Natural killer cell (primary cell): ENCODE data around the gene MYLK3. TPM values are rescaled to one million over a fixed set of nuclear protein-coding genes. Genes with fewer than 3 reads are reported as not detected.

Source experiments
- ATAC-seq, 3 donors: fragments of 150-1000 bp in 2 of 3; fragments of 200-7000 bp in 1 of 3; cut with Tn5 transposase; 1 replicate in 1 of 3; 2 replicates in 2 of 3; pipeline ENCODE4 v1.10.0; 2021; ENCODE audit warnings: mild to moderate bottlenecking in 2 of 3, moderate library complexity in 2 of 3
- DNase-seq, 2 donors: peaks; one replicate each; pipeline versions ENCODE4 v3.0.0 to v3.0.0-alpha.2; 2013 to 2021; ENCODE audit warnings: mixed read lengths in 1 of 2
- H3K27ac ChIP-seq: one replicate; pipeline ENCODE4 v1.5.1; 2013; ENCODE audit warnings: mild to moderate bottlenecking, low read length
- H3K27me3 ChIP-seq: one replicate; pipeline ENCODE4 v1.6.1; 2013; ENCODE audit warnings: low read length; ENCODE audit not compliant: control insufficient read depth, insufficient read depth
- H3K36me3 ChIP-seq: one replicate; pipeline ENCODE4 v1.6.1; 2013; ENCODE audit warnings: low read length; ENCODE audit not compliant: control insufficient read depth, insufficient read depth
- H3K4me1 ChIP-seq: one replicate; pipeline ENCODE4 v1.6.1; 2013; ENCODE audit warnings: low read length; ENCODE audit not compliant: control insufficient read depth, insufficient read depth
- H3K4me3 ChIP-seq: one replicate; pipeline ENCODE4 v1.5.1; 2013; ENCODE audit warnings: low read length
- H3K9me3 ChIP-seq: one replicate; pipeline ENCODE4 v1.6.1; 2013; ENCODE audit warnings: low read length; ENCODE audit not compliant: control insufficient read depth, insufficient read depth
- H3K27ac Mint-ChIP-seq, 2 donors: one replicate each; pipeline ENCODE4 v1.8.0; 2022; ENCODE audit warnings: mild to moderate bottlenecking in 2 of 2, mixed read lengths in 2 of 2, moderate library complexity in 1 of 2
- H3K27me3 Mint-ChIP-seq, 2 donors: one replicate each; pipeline ENCODE4 v1.8.0; 2022; ENCODE audit warnings: low read depth in 2 of 2, mixed read lengths in 2 of 2
- H3K36me3 Mint-ChIP-seq: one replicate; pipeline ENCODE4 v1.8.0; 2022; ENCODE audit warnings: mixed read lengths
- H3K4me1 Mint-ChIP-seq, 2 donors: one replicate each; pipeline ENCODE4 v1.8.0; 2022; ENCODE audit warnings: mixed read lengths in 2 of 2
- H3K4me3 Mint-ChIP-seq: one replicate; pipeline ENCODE4 v1.8.0; 2022; ENCODE audit warnings: mild to moderate bottlenecking, moderate library complexity, mixed read lengths
- H3K9me3 Mint-ChIP-seq, 2 donors: one replicate each; pipeline ENCODE4 v1.8.0; 2022; ENCODE audit warnings: mixed read lengths in 2 of 2
- WGBS: methylation state at CpG from one replicate; pipeline ENCODE4 v1.1.7; 2013; ENCODE audit warnings: missing lambda C conversion rate; ENCODE audit not compliant: insufficient coverage; 5-methylcytosine and 5-hydroxymethylcytosine counted together
- intact Hi-C: fragments of 100-400 bp; cut with micrococcal nuclease; formaldehyde crosslinking; loops from one replicate; pipeline ENCODE4 v1.14.2; 2022
- total RNA-seq, 4 donors: library from RNA; stranded (reverse); fragments of 120-200 nt in 1 of 4; gene quantifications; one replicate each; pipeline versions ENCODE4 v1.2.3 to v1.2.4, GENCODE V29; 2013 to 2022
- TF ChIP-seq, protein P1 (sequence below): fragments of 200-600 bp; IDR thresholded peaks from one replicate; pipeline ENCODE4 v1.8.0; 2022; ENCODE audit warnings: antibody characterized with exemption

MYLK3 gene
- total RNA-seq: under 1 TPM in 2 of 3 donors, not detected in 1; 0.42 to 0.73 TPM
- total RNA-seq (2013): 0.16 TPM

DNA sequence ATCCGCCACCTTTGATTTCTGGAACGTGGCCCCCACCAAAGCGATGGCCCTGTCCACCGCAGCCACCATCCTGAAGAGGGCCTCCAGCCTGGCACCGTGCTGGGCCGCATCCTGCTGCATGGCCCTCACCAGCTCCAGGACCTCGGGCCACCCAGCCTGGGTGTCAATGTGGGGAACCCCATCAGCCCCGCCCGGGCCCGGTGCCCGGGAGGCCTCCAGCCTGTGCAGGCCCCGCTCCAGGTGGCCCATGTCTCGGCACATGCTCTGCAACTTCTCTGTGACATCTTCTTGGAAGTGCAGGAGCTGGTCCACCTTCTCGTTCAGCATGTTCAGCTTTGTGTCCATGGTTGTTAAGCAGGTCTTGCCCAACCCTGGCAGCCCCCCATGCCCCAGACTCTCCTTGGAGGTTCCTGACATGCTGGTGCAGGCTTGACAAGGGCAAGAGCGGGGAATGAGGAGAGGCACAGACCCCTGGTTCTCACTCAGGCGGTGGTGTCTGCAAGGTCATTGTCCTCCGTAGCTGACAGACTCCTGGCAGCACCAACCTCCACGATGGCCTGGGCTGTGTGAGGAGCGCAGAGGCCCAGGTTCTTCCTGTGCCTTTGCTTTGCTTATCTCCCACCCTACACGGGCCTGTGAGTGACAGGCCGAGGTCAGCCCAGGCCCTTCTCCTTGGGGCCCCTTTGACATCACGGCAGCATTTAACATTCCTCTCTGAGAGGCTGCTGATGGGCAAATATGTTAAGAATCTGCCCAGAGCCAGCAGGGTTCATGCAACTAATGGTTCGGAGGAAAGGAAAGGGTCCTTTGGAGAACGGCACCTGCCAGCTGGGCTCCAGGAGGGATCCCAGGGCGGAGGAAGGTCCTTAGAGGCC, at the start of gene MYLK3:
Gene MYLK3 (minus strand): TSS at position 568 of the 875 bp plus-strand sequence. CDS start 151 bp downstream, at position 417.
- no peaks in the 10 kb centered on the region for H3K9me3 ChIP-seq
- ATAC-seq (peak in 1 of 3 donors; percentile 8), DNase-seq (no peak)
- H3K36me3 ChIP-seq: no peaks in the 10 kb centered on the region
- 80% methylated on average over 25 of the region's 25 CpGs for WGBS
- no peak within 1 kb of the TSS for H3K4me3 ChIP-seq
- intact Hi-C loops: no loop called here
- Mint-ChIP-seq H3K4me3 (no peak within 1 kb of the TSS), H3K9me3 (no peaks in the 10 kb centered on the region), H3K4me1 (peaks cover 0 to 5% of the 10 kb centered on the region in 2 donors), H3K27ac (no peak within 1 kb of the TSS), H3K27me3 (no peaks in the 10 kb centered on the region), H3K36me3 (no peaks in the 10 kb centered on the region)
- no peaks in the 10 kb centered on the region for H3K27me3 ChIP-seq
- no peak within 1 kb of the TSS for H3K27ac ChIP-seq
- TF ChIP-seq, protein P1, sequence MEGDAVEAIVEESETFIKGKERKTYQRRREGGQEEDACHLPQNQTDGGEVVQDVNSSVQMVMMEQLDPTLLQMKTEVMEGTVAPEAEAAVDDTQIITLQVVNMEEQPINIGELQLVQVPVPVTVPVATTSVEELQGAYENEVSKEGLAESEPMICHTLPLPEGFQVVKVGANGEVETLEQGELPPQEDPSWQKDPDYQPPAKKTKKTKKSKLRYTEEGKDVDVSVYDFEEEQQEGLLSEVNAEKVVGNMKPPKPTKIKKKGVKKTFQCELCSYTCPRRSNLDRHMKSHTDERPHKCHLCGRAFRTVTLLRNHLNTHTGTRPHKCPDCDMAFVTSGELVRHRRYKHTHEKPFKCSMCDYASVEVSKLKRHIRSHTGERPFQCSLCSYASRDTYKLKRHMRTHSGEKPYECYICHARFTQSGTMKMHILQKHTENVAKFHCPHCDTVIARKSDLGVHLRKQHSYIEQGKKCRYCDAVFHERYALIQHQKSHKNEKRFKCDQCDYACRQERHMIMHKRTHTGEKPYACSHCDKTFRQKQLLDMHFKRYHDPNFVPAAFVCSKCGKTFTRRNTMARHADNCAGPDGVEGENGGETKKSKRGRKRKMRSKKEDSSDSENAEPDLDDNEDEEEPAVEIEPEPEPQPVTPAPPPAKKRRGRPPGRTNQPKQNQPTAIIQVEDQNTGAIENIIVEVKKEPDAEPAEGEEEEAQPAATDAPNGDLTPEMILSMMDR: no peak
- H3K4me1 ChIP-seq: peaks cover 3% of the 10 kb centered on the region

- H3K36me3 ChIP-seq: peaks cover 3% of the 10 kb centered on the region
Observed at GRCh38 chr16:46797501-46797900, 49.4 kb upstream of the MYLK3 start.

DNA sequence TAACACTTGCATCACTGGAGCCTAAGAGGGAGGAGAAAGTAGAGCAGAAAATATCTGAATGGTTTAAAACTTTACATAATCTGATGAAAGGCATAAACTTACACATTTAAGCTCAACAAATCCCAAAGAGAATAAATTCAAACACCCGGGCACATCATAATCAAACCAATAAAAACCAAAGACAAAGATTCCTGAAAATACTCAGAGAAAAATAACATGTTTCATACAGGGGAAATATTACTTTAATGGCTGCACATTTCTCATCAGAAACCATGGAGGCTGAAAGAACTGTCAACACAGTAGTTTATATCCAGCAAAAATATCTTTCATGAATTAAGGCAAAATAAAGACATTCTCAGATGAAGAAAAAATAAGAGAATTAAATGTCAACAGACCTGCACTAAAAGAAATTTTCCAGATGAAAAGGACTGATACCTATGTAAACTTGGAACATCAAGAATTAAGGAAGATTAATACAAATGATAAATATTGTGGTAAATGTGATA, 48.7 kb upstream of the MYLK3 start:
- H3K4me3 ChIP-seq: no peak overlapping the region
- H3K27ac ChIP-seq: no peak overlapping the region
- 83% methylated on average over 1 of the region's 1 CpG for WGBS
- Mint-ChIP-seq H3K9me3 (peaks cover 3 to 4% of the 10 kb centered on the region in 2 donors), H3K36me3 (peaks cover 15% of the 10 kb centered on the region), H3K27me3 (no peaks in the 10 kb centered on the region), H3K27ac (no peak overlapping the region), H3K4me3 (no peak overlapping the region), H3K4me1 (no peaks in the 10 kb centered on the region)
- no peak for ATAC-seq
- no peaks in the 10 kb centered on the region for H3K36me3 ChIP-seq
- H3K9me3 ChIP-seq: peaks cover 4% of the 10 kb centered on the region
- intact Hi-C loops: no loop called here
- H3K27me3 ChIP-seq: no peaks in the 10 kb centered on the region
- H3K4me1 ChIP-seq: no peaks in the 10 kb centered on the region
- TF ChIP-seq, protein P1: no peak
- DNase-seq: no peak

More at GRCh38 chr16:46797501-46797900, 49.4 kb upstream of the MYLK3 start:
- peaks cover 15% of the 10 kb centered on the region for H3K36me3 Mint-ChIP-seq
- no peak overlapping the region for H3K4me3 Mint-ChIP-seq
- no peaks in the 10 kb centered on the region for H3K27me3 Mint-ChIP-seq
- ATAC-seq (no peak), DNase-seq (no peak)
- no peak overlapping the region for H3K27ac ChIP-seq
- no peak overlapping the region for H3K4me3 ChIP-seq
- H3K27me3 ChIP-seq: no peaks in the 10 kb centered on the region
- H3K9me3 ChIP-seq: peaks cover 4% of the 10 kb centered on the region
- intact Hi-C loops: no loop called here
- no peak overlapping the region for H3K27ac Mint-ChIP-seq
- no peaks in the 10 kb centered on the region for H3K4me1 ChIP-seq
- 100% methylated on average over 4 of the region's 4 CpGs for WGBS
- TF ChIP-seq, protein P1: no peak
- H3K4me1 Mint-ChIP-seq: no peaks in the 10 kb centered on the region
- H3K9me3 Mint-ChIP-seq: peaks cover 3 to 4% of the 10 kb centered on the region in 2 donors
